Activated naive CD4-positive, alpha-beta T cell treated with anti-CD3 and anti-CD28 coated beads, Interleukin-2, amount 50 U/mL, for 16 hours (primary cell): ENCODE results near the gene DENND1A.

Experiments used
- DNase-seq: peaks from one replicate; pipeline ENCODE4 v3.0.0-alpha.2; 2020

The DENND1A gene

GRCh38 chr9:123717581-123718175 is 212.2 kb downstream of the DENND1A start:
- no peak for DNase-seq

GRCh38 chr9:123716339-123716945 is 213.5 kb downstream of the DENND1A start:
- no peak for DNase-seq

GRCh38 chr9:123715258-123715657 is 214.7 kb downstream of the DENND1A start:
- DNase-seq, result no peak

GRCh38 chr9:123713282-123713681 is 216.6 kb downstream of the DENND1A start:
- DNase-seq, result no peak

GRCh38 chr9:123712399-123712798 is 217.5 kb downstream of the DENND1A start:
- DNase-seq, result no peak

- no peak for DNase-seq
Measured at GRCh38 chr9:123710299-123710698, 219.6 kb downstream of the DENND1A start.

- no peak for DNase-seq
Measured at GRCh38 chr9:123702483-123702882, 227.4 kb downstream of the DENND1A start.

- no peak for DNase-seq
Measured at GRCh38 chr9:123697686-123698085, 232.2 kb downstream of the DENND1A start.

GRCh38 chr9:123696476-123696875 is 233.4 kb downstream of the DENND1A start:
- no peak for DNase-seq

GRCh38 chr9:123695386-123695785 is 234.5 kb downstream of the DENND1A start:
- DNase-seq, result no peak

- no peak for DNase-seq
Measured at GRCh38 chr9:123691765-123692303, 238.1 kb downstream of the DENND1A start.

GRCh38 chr9:123689701-123690428 is 240.1 kb downstream of the DENND1A start:
- DNase-seq, result no peak

- DNase-seq, result no peak
Measured at GRCh38 chr9:123687246-123687751, 242.6 kb downstream of the DENND1A start.

- DNase-seq, result no peak
Measured at GRCh38 chr9:123686829-123687192, 243.1 kb downstream of the DENND1A start.

- no peak for DNase-seq
Measured at GRCh38 chr9:123686131-123686828, 243.6 kb downstream of the DENND1A start.

- DNase-seq, result no peak
Measured at GRCh38 chr9:123685489-123686083, 244.3 kb downstream of the DENND1A start.

GRCh38 chr9:123684393-123685149 is 245.4 kb downstream of the DENND1A start:
- no peak for DNase-seq

- no peak for DNase-seq
Measured at GRCh38 chr9:123682746-123683145, 247.2 kb downstream of the DENND1A start.

GRCh38 chr9:123680352-123680751 is 249.6 kb downstream of the DENND1A start:
- no peak for DNase-seq

GRCh38 chr9:123679330-123679987 is 250.5 kb downstream of the DENND1A start:
- DNase-seq, result no peak

GRCh38 chr9:123678878-123679329 is 251.0 kb downstream of the DENND1A start:
- DNase-seq, result no peak
